IMR-90 (cell line): Measurements from ENCODE around the gene LINC01488.

Source experiments
- BHLHE40 ChIP-seq: fragments of 150-350 bp; IDR thresholded peaks from 2 replicates; pipeline ENCODE4 v1.6.1; 2016; ENCODE audit warnings: mild to moderate bottlenecking, low read depth, low read length
- CEBPB ChIP-seq: IDR thresholded peaks from 2 replicates; pipeline ENCODE4 v1.6.1; 2012; ENCODE audit warnings: low read depth, low read length, improper control_type of control experiment
- CHD1 ChIP-seq: IDR thresholded peaks from 2 replicates; pipeline ENCODE4 v1.6.1; 2012; ENCODE audit warnings: low read depth, low read length, improper control_type of control experiment
- CTCF ChIP-seq: conservative IDR thresholded peaks from 2 replicates; pipeline ENCODE4 v1.5.1; 2012; ENCODE audit warnings: mild to moderate bottlenecking, low read depth, low read length, improper control_type of control experiment
- ELK1 ChIP-seq: fragments of 150-350 bp; IDR thresholded peaks from 2 replicates; pipeline ENCODE4 v1.6.1; 2016; ENCODE audit warnings: low read depth, mild to moderate bottlenecking, low read length, moderate library complexity, borderline replicate concordance
- FOS ChIP-seq: fragments of 150-350 bp; IDR thresholded peaks from 2 replicates; pipeline ENCODE4 v1.6.1; 2016; ENCODE audit warnings: low read depth, low read length
- MAZ ChIP-seq: IDR thresholded peaks from 2 replicates; pipeline ENCODE4 v1.6.1; 2012; ENCODE audit warnings: low read depth, mild to moderate bottlenecking, low read length, improper control_type of control experiment, moderate library complexity, borderline replicate concordance
- POLR2A ChIP-seq: IDR thresholded peaks from 2 replicates; pipeline ENCODE4 v1.6.1; 2012; ENCODE audit warnings: mild to moderate bottlenecking, low read depth, low read length
- RCOR1 ChIP-seq: IDR thresholded peaks from 2 replicates; pipeline ENCODE4 v1.6.1; 2012; ENCODE audit warnings: mild to moderate bottlenecking, low read length, improper control_type of control experiment; ENCODE audit not compliant: insufficient replicate concordance
- RFX5 ChIP-seq: IDR thresholded peaks from 2 replicates; pipeline ENCODE4 v1.8.0; 2012; ENCODE audit warnings: low read depth, mild to moderate bottlenecking, low read length, moderate library complexity
- SMC3 ChIP-seq: fragments of 150-350 bp; IDR thresholded peaks from 2 replicates; pipeline ENCODE4 v1.6.1; 2016; ENCODE audit warnings: low read depth, mild to moderate bottlenecking, antibody characterized with exemption, low read length, moderate library complexity

GRCh38 chr11:69437001-69437875, 44.2 kb upstream of the LINC01488 start:
- TF ChIP-seq ELK1 (no peak), CTCF (no peak), POLR2A (no peak), SMC3 (no peak), RFX5 (no peak), RCOR1 (no peak), FOS (no peak), BHLHE40 (no peak), CEBPB (no peak), MAZ (no peak), CHD1 (no peak)
